Amygdala (tissue), 56 donors: ENCODE data around the gene CCT2.
A peak's percentile ranks its signal among the peaks of the same experiment; 100 is the strongest.

ENCODE experiments used
- DNase-seq, 56 donors: peaks; one replicate each; lab custom pipeline; 2025; lab: John Stamatoyannopoulos, UW

The CCT2 gene

GRCh38 chr12:69639400-69640016 is 54.2 kb downstream of the CCT2 start:
- DNase-seq = peak in 31 of 56 donors; percentile 1 to 60 (median 15)

DNA sequence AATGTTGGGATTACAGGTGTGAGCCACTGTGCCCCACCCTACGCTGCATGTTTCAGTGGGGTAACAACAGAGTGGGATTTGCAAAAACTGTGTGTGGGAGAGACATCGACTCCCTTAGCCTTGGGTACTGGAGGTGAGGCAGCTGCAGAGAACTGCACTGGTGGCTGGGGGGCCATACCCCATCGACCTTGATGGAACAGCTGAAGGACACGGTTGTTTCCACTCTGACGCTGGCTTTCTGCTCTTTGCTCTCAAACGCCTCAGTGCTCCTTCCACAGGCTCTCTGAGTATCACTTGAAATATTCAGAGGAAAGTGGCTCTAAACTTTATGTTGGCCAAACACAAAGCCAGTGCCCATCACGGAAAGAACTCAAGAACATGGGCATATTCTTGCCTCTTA is 56.3 kb downstream of the CCT2 start:
- DNase-seq = no peak

- DNase-seq = no peak
Observed at GRCh38 chr12:69642531-69642930, 57.3 kb downstream of the CCT2 start.

GRCh38 chr12:69644511-69644910 is 59.3 kb downstream of the CCT2 start:
- DNase-seq = no peak

- no peak for DNase-seq
Observed at GRCh38 chr12:69645031-69645430, 59.8 kb downstream of the CCT2 start.

DNA sequence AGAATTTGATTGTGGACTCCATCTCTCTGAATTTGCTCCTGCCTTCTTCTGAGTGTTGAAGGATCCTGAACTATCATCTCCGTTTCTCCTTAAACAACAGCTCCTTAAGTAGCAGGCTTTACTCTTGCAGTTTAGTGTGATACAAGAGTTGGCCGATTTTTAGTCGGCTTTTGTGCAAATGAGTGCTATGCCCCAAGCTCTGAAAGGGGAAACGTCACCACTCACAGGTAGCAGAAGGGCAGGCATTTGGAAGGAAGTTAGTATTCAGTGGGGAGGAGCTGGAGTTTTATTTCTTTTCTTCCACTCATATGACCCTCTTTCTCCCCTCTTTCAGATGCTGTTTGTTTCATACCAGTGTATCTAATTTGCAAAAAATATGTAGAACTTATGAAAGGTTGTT is 61.9 kb downstream of the CCT2 start:
- no peak for DNase-seq

DNA sequence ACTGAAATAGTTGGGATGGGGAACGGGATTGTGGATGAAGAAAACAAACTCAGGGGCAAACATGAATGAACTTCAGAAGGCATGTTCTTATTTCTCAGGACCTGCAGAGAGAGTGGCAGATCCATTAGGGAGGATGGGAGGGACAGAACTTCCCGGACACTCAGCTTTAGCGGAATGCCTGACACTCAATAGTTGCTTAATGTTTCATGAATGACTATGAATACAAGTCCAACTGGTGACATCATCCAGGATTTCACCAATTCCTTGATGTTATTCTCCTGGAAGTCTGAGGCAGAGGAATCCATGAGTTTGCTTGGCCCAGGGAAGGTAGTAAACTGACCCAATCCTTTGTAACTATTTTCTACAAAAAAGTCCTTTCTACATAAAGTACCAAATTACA is 63.2 kb downstream of the CCT2 start:
- DNase-seq = no peak

DNA sequence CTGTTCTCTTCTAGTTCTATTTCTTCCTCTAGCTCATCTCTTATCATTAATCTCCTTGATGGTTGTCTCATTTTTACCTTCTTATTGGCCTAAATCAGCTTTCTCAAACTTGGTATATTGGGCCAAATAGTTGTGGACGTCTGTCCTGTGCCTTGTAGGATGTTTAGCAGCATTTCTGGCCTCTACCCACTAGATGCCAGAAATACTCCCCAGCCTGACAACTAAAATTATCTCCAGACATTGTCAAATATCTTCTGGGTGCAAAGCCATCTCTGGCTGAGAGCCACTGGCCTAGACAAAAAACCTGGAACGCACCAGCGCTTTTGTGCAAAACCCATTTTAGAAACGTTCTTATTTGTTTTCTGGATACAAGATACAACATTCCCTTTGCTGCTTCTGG is 64.3 kb downstream of the CCT2 start:
- no peak for DNase-seq
